Fibroblast of lung (primary cell): Measurements from ENCODE around the gene GALNT2. TPM values are rescaled to one million over a fixed set of nuclear protein-coding genes. Genes with fewer than 3 reads are reported as not detected.

Source experiments
- DNase-seq, 2 donors: peaks; one replicate each; pipeline versions ENCODE4 v3.0.0 to v3.0.0-alpha.2; 2010; ENCODE audit warnings: low read depth in 2 of 2
- H2AFZ ChIP-seq: 2 replicates; pipeline ENCODE4 v1.5.1; 2012; ENCODE audit warnings: low read length, control low read depth, inconsistent platforms
- H3K27ac ChIP-seq: 2 replicates; pipeline ENCODE4 v1.5.1; 2011; ENCODE audit warnings: low read length, control low read depth; ENCODE audit not compliant: insufficient read depth
- H3K27me3 ChIP-seq: 2 replicates; pipeline ENCODE4 v1.5.1; 2011; ENCODE audit warnings: mild to moderate bottlenecking, low read length; ENCODE audit not compliant: control insufficient read depth, insufficient read depth
- H3K36me3 ChIP-seq: 2 replicates; pipeline ENCODE4 v1.5.1; 2011; ENCODE audit warnings: low read length; ENCODE audit not compliant: control insufficient read depth, insufficient read depth
- H3K4me1 ChIP-seq: 2 replicates; pipeline ENCODE4 v1.5.1; 2011; ENCODE audit warnings: low read length; ENCODE audit not compliant: control insufficient read depth, insufficient read depth; ENCODE audit errors: extremely low read depth
- H3K4me2 ChIP-seq: 2 replicates; pipeline ENCODE4 v1.5.1; 2011; ENCODE audit warnings: low read length, control low read depth; ENCODE audit not compliant: insufficient read depth; ENCODE audit errors: extremely low read depth
- H3K4me3 ChIP-seq, 4 experiments: fragments of 200-600 bp in 1 of 4; sonication (generic) in 1 of 4; replicated peaks in 1 of 4; 2 replicates each; pipeline ENCODE4 v1.5.1; 2011 to 2016; ENCODE audit warnings: low read length in 4 of 4, low read depth in 3 of 4, mild to moderate bottlenecking in 3 of 4, control low read depth in 2 of 4, inconsistent platforms in 1 of 4, mixed read lengths in 1 of 4; ENCODE audit not compliant: insufficient read depth in 1 of 4; ENCODE audit errors: control extremely low read depth in 1 of 4
- H3K79me2 ChIP-seq: 2 replicates; pipeline ENCODE4 v1.5.1; 2012; ENCODE audit warnings: mild to moderate bottlenecking, low read length, inconsistent platforms; ENCODE audit not compliant: control insufficient read depth, insufficient read depth
- H3K9ac ChIP-seq: 2 replicates; pipeline ENCODE4 v1.5.1; 2011; ENCODE audit warnings: mild to moderate bottlenecking, low read length, control low read depth; ENCODE audit not compliant: insufficient read depth
- H3K9me3 ChIP-seq: 2 replicates; pipeline ENCODE4 v1.5.1; 2012; ENCODE audit warnings: low read depth, low read length; ENCODE audit not compliant: control insufficient read depth, insufficient read depth
- H4K20me1 ChIP-seq: 2 replicates; pipeline ENCODE4 v1.5.1; 2011; ENCODE audit warnings: low read length; ENCODE audit not compliant: control insufficient read depth, insufficient read depth; ENCODE audit errors: extremely low read depth
- CTCF ChIP-seq, 2 donors: IDR thresholded peaks in 1 of 2; conservative IDR thresholded peaks in 1 of 2; 1 replicate in 1 of 2; 2 replicates in 1 of 2; pipeline ENCODE4 v1.5.1; 2011 to 2012; ENCODE audit warnings: low read length in 2 of 2, control low read depth in 1 of 2, inconsistent platforms in 1 of 2, low read depth in 1 of 2, mild to moderate bottlenecking in 1 of 2
- EZH2 ChIP-seq: IDR thresholded peaks from 2 replicates; pipeline ENCODE4 v1.5.1; 2012; ENCODE audit warnings: low read length, control low read depth, mild to moderate bottlenecking; ENCODE audit errors: missing control alignments
- polyA plus RNA-seq, 2 donors: library from polyadenylated mRNA; depleted of rRNA in 1 of 2; stranded (reverse) in 1 of 2; unstranded in 1 of 2; fragments of >200 nt; gene quantifications; 2 replicates each; pipeline ENCODE4 v1.2.1, GENCODE V29; 2011 to 2012; ENCODE audit warnings: missing spikeins in 1 of 2
- total RNA-seq: library from RNA; depleted of rRNA; stranded (reverse); fragments of >200 nt; gene quantifications from 2 replicates; pipeline ENCODE4 v1.2.1, GENCODE V29; 2014

GALNT2 gene
- total and polyA plus RNA-seq, 2 donors (not counting 1 experiment from before 2014, with no cell fraction given), result 106 to 115 TPM

GRCh38 chr1:230314142-230314470 lies 247.1 kb downstream of the GALNT2 start:
- DNase-seq, result no peak
- no peaks in the 10 kb centered on the region for H3K27me3 ChIP-seq
- no peaks in the 10 kb centered on the region for H3K36me3 ChIP-seq

GRCh38 chr1:230315099-230315498 lies 248.1 kb downstream of the GALNT2 start:
- no peak overlapping the region for H2AFZ ChIP-seq
- no peaks in the 10 kb centered on the region for H3K36me3 ChIP-seq
- no peak for TF ChIP-seq EZH2
- TF ChIP-seq CTCF (conservative IDR thresholded peaks at IDR 0.05 in 1 of 2, IDR thresholded peaks at IDR 0.05 in 1 of 2; ENCODE audit: low read depth in 1 of 2, low read length in 2 of 2), result no peak
- H3K4me2 ChIP-seq, result no peak overlapping the region
- no peaks in the 10 kb centered on the region for H3K27me3 ChIP-seq
- H3K79me2 ChIP-seq, result no peaks in the 10 kb centered on the region
- H3K4me1 ChIP-seq, result no peaks in the 10 kb centered on the region
- H3K4me3 ChIP-seq, result no peak overlapping the region
- H3K9me3 ChIP-seq, result no peaks in the 10 kb centered on the region
- no peak overlapping the region for H3K27ac ChIP-seq
- no peak for DNase-seq
- H3K9ac ChIP-seq, result no peak overlapping the region
- no peaks in the 10 kb centered on the region for H4K20me1 ChIP-seq

More at GRCh38 chr1:230314142-230314470, 247.1 kb downstream of the GALNT2 start:
- no peak overlapping the region for H2AFZ ChIP-seq
- H3K79me2 ChIP-seq, result no peaks in the 10 kb centered on the region
- no peaks in the 10 kb centered on the region for H3K4me1 ChIP-seq
- no peaks in the 10 kb centered on the region for H4K20me1 ChIP-seq
- H3K9ac ChIP-seq, result no peak overlapping the region
- no peak overlapping the region for H3K4me3 ChIP-seq
- H3K9me3 ChIP-seq, result no peaks in the 10 kb centered on the region
- no peak for TF ChIP-seq CTCF (conservative IDR thresholded peaks at IDR 0.05 in 1 of 2, IDR thresholded peaks at IDR 0.05 in 1 of 2; ENCODE audit: low read depth in 1 of 2, low read length in 2 of 2)
- TF ChIP-seq EZH2, result no peak
- no peak overlapping the region for H3K27ac ChIP-seq
- H3K4me2 ChIP-seq, result no peak overlapping the region

GRCh38 chr1:230316864-230317745 lies 250.1 kb downstream of the GALNT2 start:
- TF ChIP-seq EZH2 (no peak), CTCF (conservative IDR thresholded peaks at IDR 0.05 in 1 of 2, IDR thresholded peaks at IDR 0.05 in 1 of 2; ENCODE audit: low read depth in 1 of 2, low read length in 2 of 2) (no peak)

More at GRCh38 chr1:230316864-230317745, 250.1 kb downstream of the GALNT2 start:
- no peak overlapping the region for H3K4me3 ChIP-seq
- H2AFZ ChIP-seq, result no peak overlapping the region
- H3K27me3 ChIP-seq, result no peaks in the 10 kb centered on the region
- H3K4me1 ChIP-seq, result no peaks in the 10 kb centered on the region
- H3K4me2 ChIP-seq, result no peak overlapping the region
- H3K27ac ChIP-seq, result no peak overlapping the region
- H3K9me3 ChIP-seq, result no peaks in the 10 kb centered on the region
- H3K9ac ChIP-seq, result no peak overlapping the region
- H3K36me3 ChIP-seq, result no peaks in the 10 kb centered on the region
- H3K79me2 ChIP-seq, result no peaks in the 10 kb centered on the region
- DNase-seq, result no peak
- H4K20me1 ChIP-seq, result no peaks in the 10 kb centered on the region
